GM12878 (cell line): ENCODE results near the gene VSTM4.
A peak's percentile ranks its signal among the peaks of the same experiment; 100 is the strongest.

ENCODE experiments used
- EP300 ChIP-seq, 2 experiments: fragments of 150-350 bp in 1 of 2; IDR thresholded peaks; 2 replicates each; pipeline ENCODE4 v1.6.1; 2011 to 2012; ENCODE audit warnings: low read depth in 2 of 2, low read length in 2 of 2, borderline replicate concordance in 1 of 2, improper control_type of control experiment in 1 of 2, inconsistent platforms in 1 of 2; ENCODE audit not compliant: control insufficient read depth in 1 of 2
- EZH2 ChIP-seq: IDR thresholded peaks from 2 replicates; pipeline ENCODE4 v1.6.1; 2012; ENCODE audit warnings: low read depth, mild to moderate bottlenecking, control low read depth, inconsistent platforms, low read length, borderline replicate concordance; ENCODE audit not compliant: control insufficient read depth
- POLR2A ChIP-seq: IDR thresholded peaks from 2 replicates; pipeline ENCODE4 v1.6.1; 2011; ENCODE audit warnings: low read depth, mild to moderate bottlenecking, low read length

DNA sequence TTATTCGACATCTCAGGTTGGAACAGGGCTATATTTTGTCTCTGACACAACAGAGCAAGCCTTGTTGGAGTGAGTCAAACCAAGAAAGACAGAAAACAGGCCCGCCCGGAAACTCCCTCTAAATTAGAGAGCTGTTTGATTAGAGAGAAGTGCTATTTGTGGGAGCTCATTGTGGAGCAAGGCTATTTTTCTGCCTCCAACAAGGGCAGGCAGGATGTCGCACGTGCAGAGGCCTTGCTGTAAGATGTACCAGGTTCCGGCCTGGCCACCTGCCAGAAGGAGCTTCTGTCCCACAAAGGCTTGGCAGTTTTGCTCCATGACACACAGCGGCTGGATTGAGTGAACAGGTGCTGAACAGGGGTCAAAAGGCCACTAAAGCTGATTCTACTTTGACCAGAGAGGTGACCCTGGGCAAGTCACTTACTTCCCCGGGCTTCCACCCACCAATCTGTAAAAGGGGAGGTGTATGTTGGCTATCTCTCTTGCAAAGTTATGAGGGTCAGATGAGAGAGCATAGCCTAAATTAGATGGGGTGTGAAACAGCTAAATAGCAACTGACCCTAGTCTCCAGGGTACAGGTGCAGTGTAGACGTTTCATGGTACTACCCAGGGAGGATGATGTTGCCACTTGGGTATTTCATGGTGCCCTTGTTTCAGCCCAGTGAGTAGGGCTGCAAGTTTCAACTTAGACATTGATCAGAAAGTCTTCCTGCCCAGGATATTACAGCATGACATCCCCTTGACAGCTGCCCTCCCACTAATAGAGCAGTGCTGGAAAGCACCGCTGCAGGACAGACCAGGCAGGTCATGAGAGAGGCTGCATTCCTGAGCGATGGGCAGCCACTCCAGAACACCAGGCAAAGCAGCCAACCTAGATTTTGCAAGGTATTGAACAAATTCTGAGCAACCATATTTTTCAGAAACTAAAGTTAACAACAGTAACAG lies 62.0 kb downstream of the VSTM4 start:
- TF ChIP-seq EP300 (IDR thresholded peaks at IDR 0.05; ENCODE audit: borderline replicate concordance in 1 of 2, control insufficient read depth in 1 of 2, low read depth in 2 of 2, low read length in 2 of 2) (peak; percentile 50 to 66; a peak in 2 of 4 replicates), EZH2 (no peak), POLR2A (no peak)
